WTC11 (cell line): ENCODE results near the gene MMS19.

Experiments
- CTCF ChIP-seq: fragments of 200-600 bp; IDR thresholded peaks from 2 replicates; pipeline ENCODE4 v1.8.0; 2022; ENCODE audit warnings: antibody characterized with exemption
- NFYB ChIP-seq: sonication (generic); formaldehyde crosslinking; conservative IDR thresholded peaks from 2 replicates; pipeline ENCODE4 v1.8.0; 2022; ENCODE audit warnings: low read depth, missing genetic modification reagents
- NR2C2 ChIP-seq: sonication (generic); formaldehyde crosslinking; IDR thresholded peaks from 2 replicates; pipeline ENCODE4 v1.8.0; 2022; ENCODE audit warnings: mild to moderate bottlenecking, missing genetic modification reagents
- SMAD3 ChIP-seq: sonication (generic); formaldehyde crosslinking; IDR thresholded peaks from 2 replicates; pipeline ENCODE4 v1.8.0; 2022; ENCODE audit warnings: missing genetic modification reagents, mild to moderate bottlenecking, borderline replicate concordance
- TP53 ChIP-seq: sonication (generic); formaldehyde crosslinking; IDR thresholded peaks from 2 replicates; pipeline ENCODE4 v1.8.1; 2023; ENCODE audit warnings: mild to moderate bottlenecking, missing genetic modification reagents
- ZNF138 ChIP-seq: sonication (generic); formaldehyde crosslinking; conservative IDR thresholded peaks from 2 replicates; pipeline ENCODE4 v1.8.1; 2022; ENCODE audit warnings: mild to moderate bottlenecking, moderate library complexity, missing genetic modification reagents

DNA sequence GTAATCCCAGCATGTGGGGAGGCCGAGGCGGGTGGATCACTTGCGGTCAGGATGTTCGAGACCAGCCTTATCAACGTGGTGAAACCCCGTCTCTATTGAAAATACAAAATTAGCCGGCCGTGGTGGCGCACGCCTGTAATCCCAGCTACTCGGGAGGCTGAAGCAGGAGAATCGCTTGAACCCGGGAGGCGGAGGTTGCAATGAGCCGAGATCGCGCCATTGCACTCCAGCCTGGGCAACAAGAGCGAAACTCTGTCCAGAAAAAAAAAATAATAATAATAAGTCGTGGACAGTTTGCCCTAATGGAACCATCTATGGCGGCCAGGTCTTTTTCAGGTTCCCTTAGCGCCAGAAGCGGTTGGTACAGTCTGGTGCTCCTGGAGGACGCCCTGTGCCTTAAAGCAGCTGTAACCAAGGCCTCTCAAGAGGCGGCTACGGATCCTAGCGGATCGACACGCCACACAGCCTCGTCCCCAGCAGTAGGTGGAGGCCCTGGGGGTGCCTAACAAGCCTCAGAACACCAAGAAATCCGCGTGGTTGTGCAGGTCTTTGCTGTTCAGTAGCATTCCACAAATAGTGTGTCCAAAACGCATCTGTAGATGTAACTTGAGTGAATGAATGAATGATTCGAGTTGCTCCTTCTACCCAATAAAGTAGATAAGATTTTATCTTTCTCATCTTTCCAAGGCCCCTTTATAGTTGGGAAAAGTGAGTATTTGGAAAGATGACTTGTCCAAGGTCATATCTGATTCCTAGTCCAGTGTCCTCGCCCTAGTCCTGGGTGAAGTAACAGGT lies 71.2 kb downstream of the MMS19 start:
- TF ChIP-seq CTCF (no peak), NFYB (CRISPR knock-in tag) (no peak), SMAD3 (no peak), ZNF138 (CRISPR knock-in tag) (no peak), TP53 (CRISPR knock-in tag) (no peak), NR2C2 (CRISPR knock-in tag) (no peak)
